H1 (cell line): ENCODE data around the gene TANC1. TPM values are rescaled to one million over a fixed set of nuclear protein-coding genes. Genes with fewer than 3 reads are reported as not detected.

Experiments used
- EZH2 ChIP-seq: fragments of 200-600 bp; sonication (generic); IDR thresholded peaks from 2 replicates; pipeline ENCODE4 v1.7.1; 2012; ENCODE audit warnings: low read depth, mild to moderate bottlenecking, moderate library complexity, low read length, inconsistent platforms; ENCODE audit not compliant: severe bottlenecking
- SIX5 ChIP-seq: IDR thresholded peaks from 2 replicates; pipeline ENCODE4 v1.6.1; 2011; ENCODE audit warnings: mild to moderate bottlenecking, low read depth, low read length
- SRF ChIP-seq: IDR thresholded peaks from 2 replicates; pipeline ENCODE4 v1.6.1; 2011; ENCODE audit warnings: mild to moderate bottlenecking, low read depth, low read length, moderate library complexity
- polyA plus RNA-seq, 7 experiments: library from polyadenylated mRNA; depleted of rRNA in 3 of 7; stranded (reverse) in 5 of 7; unstranded in 2 of 7; fragments of >200 nt in 5 of 7; fragments of 200-250 nt in 2 of 7; gene quantifications; 1 replicate in 5 of 7; 2 replicates in 1 of 7; 4 replicates in 1 of 7; pipeline versions ENCODE4 v1.2.1 to v1.2.3, GENCODE V29; 2011 to 2013; ENCODE audit warnings: missing spikeins in 2 of 7, mixed read lengths in 2 of 7
- total RNA-seq: library from RNA; stranded (reverse); fragmentation: NEBNext Ultra II Directional; extraction: Animal tissue kit (Norgen Biotek cat#: 25700); gene quantifications from 2 replicates; pipeline ENCODE4 v1.2.1, GENCODE V29; 2021
- TF ChIP-seq, protein P1 (sequence below): fragments of 300-600 bp; sonication (generic); IDR thresholded peaks from 2 replicates; pipeline ENCODE4 v1.7.1; 2012; ENCODE audit warnings: low read length, moderate library complexity, mild to moderate bottlenecking, inconsistent platforms; ENCODE audit not compliant: insufficient replicate concordance
- TF ChIP-seq, protein P2 (sequence below): IDR thresholded peaks from 2 replicates; pipeline ENCODE4 v1.6.1; 2012; ENCODE audit warnings: low read length, inconsistent platforms

Gene TANC1
- total and polyA plus RNA-seq, 2 of the 8 experiments (the other 6 are each of a cell fraction or from before 2014, with no cell fraction given): 4.1 to 7.6 TPM

DNA sequence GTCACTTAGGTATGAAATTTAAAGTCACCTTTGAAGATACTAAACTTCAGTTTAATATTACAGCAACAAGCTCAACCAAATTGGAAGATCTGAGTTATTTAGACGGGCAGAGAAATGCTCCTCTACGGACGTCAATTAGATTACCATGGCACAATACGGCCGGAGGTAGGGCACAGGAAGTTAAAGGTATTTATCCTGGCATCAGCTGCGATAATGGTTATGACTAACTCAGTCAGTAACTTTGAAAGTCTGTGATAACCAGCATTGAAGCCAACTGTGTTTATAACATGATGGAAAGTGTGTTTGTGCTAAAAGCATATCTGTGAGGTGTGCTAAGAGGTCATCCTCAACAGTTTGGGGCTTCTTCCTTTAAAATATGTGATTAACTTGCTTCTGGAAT is 200.7 kb downstream of the TANC1 start (continued):
- TF ChIP-seq, protein P1, sequence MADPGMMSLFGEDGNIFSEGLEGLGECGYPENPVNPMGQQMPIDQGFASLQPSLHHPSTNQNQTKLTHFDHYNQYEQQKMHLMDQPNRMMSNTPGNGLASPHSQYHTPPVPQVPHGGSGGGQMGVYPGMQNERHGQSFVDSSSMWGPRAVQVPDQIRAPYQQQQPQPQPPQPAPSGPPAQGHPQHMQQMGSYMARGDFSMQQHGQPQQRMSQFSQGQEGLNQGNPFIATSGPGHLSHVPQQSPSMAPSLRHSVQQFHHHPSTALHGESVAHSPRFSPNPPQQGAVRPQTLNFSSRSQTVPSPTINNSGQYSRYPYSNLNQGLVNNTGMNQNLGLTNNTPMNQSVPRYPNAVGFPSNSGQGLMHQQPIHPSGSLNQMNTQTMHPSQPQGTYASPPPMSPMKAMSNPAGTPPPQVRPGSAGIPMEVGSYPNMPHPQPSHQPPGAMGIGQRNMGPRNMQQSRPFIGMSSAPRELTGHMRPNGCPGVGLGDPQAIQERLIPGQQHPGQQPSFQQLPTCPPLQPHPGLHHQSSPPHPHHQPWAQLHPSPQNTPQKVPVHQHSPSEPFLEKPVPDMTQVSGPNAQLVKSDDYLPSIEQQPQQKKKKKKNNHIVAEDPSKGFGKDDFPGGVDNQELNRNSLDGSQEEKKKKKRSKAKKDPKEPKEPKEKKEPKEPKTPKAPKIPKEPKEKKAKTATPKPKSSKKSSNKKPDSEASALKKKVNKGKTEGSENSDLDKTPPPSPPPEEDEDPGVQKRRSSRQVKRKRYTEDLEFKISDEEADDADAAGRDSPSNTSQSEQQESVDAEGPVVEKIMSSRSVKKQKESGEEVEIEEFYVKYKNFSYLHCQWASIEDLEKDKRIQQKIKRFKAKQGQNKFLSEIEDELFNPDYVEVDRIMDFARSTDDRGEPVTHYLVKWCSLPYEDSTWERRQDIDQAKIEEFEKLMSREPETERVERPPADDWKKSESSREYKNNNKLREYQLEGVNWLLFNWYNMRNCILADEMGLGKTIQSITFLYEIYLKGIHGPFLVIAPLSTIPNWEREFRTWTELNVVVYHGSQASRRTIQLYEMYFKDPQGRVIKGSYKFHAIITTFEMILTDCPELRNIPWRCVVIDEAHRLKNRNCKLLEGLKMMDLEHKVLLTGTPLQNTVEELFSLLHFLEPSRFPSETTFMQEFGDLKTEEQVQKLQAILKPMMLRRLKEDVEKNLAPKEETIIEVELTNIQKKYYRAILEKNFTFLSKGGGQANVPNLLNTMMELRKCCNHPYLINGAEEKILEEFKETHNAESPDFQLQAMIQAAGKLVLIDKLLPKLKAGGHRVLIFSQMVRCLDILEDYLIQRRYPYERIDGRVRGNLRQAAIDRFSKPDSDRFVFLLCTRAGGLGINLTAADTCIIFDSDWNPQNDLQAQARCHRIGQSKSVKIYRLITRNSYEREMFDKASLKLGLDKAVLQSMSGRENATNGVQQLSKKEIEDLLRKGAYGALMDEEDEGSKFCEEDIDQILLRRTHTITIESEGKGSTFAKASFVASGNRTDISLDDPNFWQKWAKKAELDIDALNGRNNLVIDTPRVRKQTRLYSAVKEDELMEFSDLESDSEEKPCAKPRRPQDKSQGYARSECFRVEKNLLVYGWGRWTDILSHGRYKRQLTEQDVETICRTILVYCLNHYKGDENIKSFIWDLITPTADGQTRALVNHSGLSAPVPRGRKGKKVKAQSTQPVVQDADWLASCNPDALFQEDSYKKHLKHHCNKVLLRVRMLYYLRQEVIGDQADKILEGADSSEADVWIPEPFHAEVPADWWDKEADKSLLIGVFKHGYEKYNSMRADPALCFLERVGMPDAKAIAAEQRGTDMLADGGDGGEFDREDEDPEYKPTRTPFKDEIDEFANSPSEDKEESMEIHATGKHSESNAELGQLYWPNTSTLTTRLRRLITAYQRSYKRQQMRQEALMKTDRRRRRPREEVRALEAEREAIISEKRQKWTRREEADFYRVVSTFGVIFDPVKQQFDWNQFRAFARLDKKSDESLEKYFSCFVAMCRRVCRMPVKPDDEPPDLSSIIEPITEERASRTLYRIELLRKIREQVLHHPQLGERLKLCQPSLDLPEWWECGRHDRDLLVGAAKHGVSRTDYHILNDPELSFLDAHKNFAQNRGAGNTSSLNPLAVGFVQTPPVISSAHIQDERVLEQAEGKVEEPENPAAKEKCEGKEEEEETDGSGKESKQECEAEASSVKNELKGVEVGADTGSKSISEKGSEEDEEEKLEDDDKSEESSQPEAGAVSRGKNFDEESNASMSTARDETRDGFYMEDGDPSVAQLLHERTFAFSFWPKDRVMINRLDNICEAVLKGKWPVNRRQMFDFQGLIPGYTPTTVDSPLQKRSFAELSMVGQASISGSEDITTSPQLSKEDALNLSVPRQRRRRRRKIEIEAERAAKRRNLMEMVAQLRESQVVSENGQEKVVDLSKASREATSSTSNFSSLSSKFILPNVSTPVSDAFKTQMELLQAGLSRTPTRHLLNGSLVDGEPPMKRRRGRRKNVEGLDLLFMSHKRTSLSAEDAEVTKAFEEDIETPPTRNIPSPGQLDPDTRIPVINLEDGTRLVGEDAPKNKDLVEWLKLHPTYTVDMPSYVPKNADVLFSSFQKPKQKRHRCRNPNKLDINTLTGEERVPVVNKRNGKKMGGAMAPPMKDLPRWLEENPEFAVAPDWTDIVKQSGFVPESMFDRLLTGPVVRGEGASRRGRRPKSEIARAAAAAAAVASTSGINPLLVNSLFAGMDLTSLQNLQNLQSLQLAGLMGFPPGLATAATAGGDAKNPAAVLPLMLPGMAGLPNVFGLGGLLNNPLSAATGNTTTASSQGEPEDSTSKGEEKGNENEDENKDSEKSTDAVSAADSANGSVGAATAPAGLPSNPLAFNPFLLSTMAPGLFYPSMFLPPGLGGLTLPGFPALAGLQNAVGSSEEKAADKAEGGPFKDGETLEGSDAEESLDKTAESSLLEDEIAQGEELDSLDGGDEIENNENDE: no peak
- TF ChIP-seq SIX5 (no peak), EZH2 (no peak), SRF (no peak)
- TF ChIP-seq, protein P2, sequence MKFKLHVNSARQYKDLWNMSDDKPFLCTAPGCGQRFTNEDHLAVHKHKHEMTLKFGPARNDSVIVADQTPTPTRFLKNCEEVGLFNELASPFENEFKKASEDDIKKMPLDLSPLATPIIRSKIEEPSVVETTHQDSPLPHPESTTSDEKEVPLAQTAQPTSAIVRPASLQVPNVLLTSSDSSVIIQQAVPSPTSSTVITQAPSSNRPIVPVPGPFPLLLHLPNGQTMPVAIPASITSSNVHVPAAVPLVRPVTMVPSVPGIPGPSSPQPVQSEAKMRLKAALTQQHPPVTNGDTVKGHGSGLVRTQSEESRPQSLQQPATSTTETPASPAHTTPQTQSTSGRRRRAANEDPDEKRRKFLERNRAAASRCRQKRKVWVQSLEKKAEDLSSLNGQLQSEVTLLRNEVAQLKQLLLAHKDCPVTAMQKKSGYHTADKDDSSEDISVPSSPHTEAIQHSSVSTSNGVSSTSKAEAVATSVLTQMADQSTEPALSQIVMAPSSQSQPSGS: no peak
- TF ChIP-seq, all 59 proteins: peak for 0
